BJ (cell line): ENCODE measurements around the gene CELF2. TPM values are rescaled to one million over a fixed set of nuclear protein-coding genes. Genes with fewer than 3 reads are reported as not detected.

Experiments used
- CTCF ChIA-PET: fragments of 350-600 bp; formaldehyde crosslinking; extraction: SDS; loops from one replicate; lab custom pipeline; 2021; ENCODE audit warnings: antibody characterized with exemption, inconsistent platforms; lab: Yijun Ruan, JAX
- POLR2A ChIA-PET: fragments of 300-600 bp; sonication (Branson Sonifier 250); formaldehyde crosslinking; extraction: SDS; loops from one replicate; lab custom pipeline; 2021; ENCODE audit warnings: antibody characterized with exemption; lab: Charles Lee
- DNase-seq: peaks from one replicate; pipeline ENCODE4 v3.0.0-alpha.2; 2011; ENCODE audit warnings: low read depth
- H3K27me3 ChIP-seq: 2 replicates; pipeline ENCODE4 v1.6.0; 2011; ENCODE audit warnings: low read length; ENCODE audit not compliant: control insufficient read depth, insufficient read depth
- H3K36me3 ChIP-seq: 2 replicates; pipeline ENCODE4 v1.5.1; 2011; ENCODE audit warnings: low read length; ENCODE audit not compliant: control insufficient read depth, insufficient read depth
- H3K4me3 ChIP-seq: 2 replicates; pipeline ENCODE4 v1.5.1; 2011; ENCODE audit warnings: low read depth, mild to moderate bottlenecking, control low read depth, low read length
- CTCF ChIP-seq: IDR thresholded peaks from 2 replicates; pipeline ENCODE4 v1.5.1; 2011; ENCODE audit warnings: low read depth, mild to moderate bottlenecking, control low read depth, inconsistent platforms, low read length, moderate library complexity; ENCODE audit not compliant: insufficient read depth
- polyA plus RNA-seq: library from polyadenylated mRNA; depleted of rRNA; stranded (reverse); fragments of >200 nt; gene quantifications from 2 replicates; pipeline ENCODE4 v1.2.3, GENCODE V29; 2011

Gene CELF2
- polyA plus RNA-seq, 1 experiment, result 8.8 TPM

GRCh38 chr10:11063856-11064255 is 46.2 kb downstream of the CELF2 start:
- TF ChIP-seq CTCF, result no peak
- ChIA-PET CTCF (no interaction called here), POLR2A (no interaction called here)
- Histone ChIP-seq H3K36me3 (no peaks in the 10 kb centered on the region), H3K27me3 (no peaks in the 10 kb centered on the region), H3K4me3 (no peak overlapping the region)
- DNase-seq, result no peak

DNA sequence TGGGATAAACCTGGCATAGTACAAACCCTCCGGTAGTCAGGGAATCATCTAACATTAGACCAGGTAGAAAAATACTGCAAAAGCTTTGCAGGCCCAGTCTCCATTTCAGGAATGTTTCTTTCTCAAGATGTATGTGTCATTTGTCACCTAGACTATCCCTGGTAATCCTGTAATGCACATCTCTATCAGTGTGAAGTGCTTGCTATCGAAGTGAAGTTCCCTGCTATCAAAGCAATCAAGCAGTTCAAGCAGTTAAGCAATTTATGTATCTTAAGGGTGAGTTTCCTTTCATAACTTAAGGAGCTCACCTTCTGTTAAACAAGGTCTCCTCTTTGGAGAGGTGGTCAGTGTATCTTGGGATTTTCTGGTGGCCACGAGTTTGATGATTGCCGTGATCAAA is 47.2 kb downstream of the CELF2 start:
- TF ChIP-seq CTCF, result no peak
- POLR2A ChIA-PET, result no interaction called here
- no peaks in the 10 kb centered on the region for H3K27me3 ChIP-seq
- no peak overlapping the region for H3K4me3 ChIP-seq
- CTCF ChIA-PET, result no interaction called here
- H3K36me3 ChIP-seq, result no peaks in the 10 kb centered on the region
- DNase-seq, result no peak

DNA sequence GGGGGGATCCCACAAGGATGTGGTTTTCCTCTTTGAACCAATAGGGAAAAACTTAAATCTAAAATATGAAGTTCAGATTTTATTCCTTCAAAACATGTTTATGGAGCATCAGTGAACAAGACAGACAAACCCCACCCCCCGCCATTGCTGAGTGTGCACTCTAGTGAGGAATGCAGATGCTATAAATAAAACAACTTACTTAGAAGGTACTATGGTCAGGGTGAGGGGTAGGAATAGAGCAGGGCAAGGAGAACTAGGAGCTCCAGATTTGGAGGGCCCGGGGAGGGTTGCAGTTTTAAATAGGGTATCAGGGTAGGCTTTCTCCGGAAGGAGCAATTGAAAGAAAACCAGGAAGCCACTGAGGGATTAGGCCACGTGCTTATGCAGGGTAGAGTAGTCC is 47.9 kb downstream of the CELF2 start:
- H3K27me3 ChIP-seq, result no peaks in the 10 kb centered on the region
- DNase-seq, result no peak
- TF ChIP-seq CTCF, result no peak
- H3K36me3 ChIP-seq, result no peaks in the 10 kb centered on the region
- POLR2A ChIA-PET, result no interaction called here
- CTCF ChIA-PET, result no interaction called here
- no peak overlapping the region for H3K4me3 ChIP-seq

GRCh38 chr10:11066520-11066919 is 48.8 kb downstream of the CELF2 start:
- POLR2A ChIA-PET, result no interaction called here
- CTCF ChIA-PET, result interaction anchor here (0.6 kb wide), 1 partner anchor 18 kb away, joined by 3 read pairs; no protein-coding TSS in a partner anchor
- TF ChIP-seq CTCF, result no peak

GRCh38 chr10:11068861-11069633 is 51.4 kb downstream of the CELF2 start:
- Histone ChIP-seq H3K36me3 (no peaks in the 10 kb centered on the region), H3K4me3 (no peak overlapping the region), H3K27me3 (no peaks in the 10 kb centered on the region)
- no peak for DNase-seq
- CTCF ChIA-PET, result no interaction called here
- no peak for TF ChIP-seq CTCF
- POLR2A ChIA-PET, result no interaction called here

More at GRCh38 chr10:11066520-11066919, 48.8 kb downstream of the CELF2 start:
- no peaks in the 10 kb centered on the region for H3K27me3 ChIP-seq
- no peak overlapping the region for H3K4me3 ChIP-seq
- no peaks in the 10 kb centered on the region for H3K36me3 ChIP-seq
- no peak for DNase-seq
